BE2C (cell line): ENCODE measurements around the gene KCND2.

Source experiments
- DNase-seq: peaks from one replicate; pipeline ENCODE4 v3.0.0-alpha.2; 2020
- H3K27me3 ChIP-seq: fragments of 250-450 bp; sonication (Bioruptor Pico); 2 replicates; pipeline ENCODE4 v1.5.1; 2020; ENCODE audit warnings: mild to moderate bottlenecking
- H3K36me3 ChIP-seq: fragments of 250-450 bp; sonication (Bioruptor Pico); 2 replicates; pipeline ENCODE4 v1.5.1; 2020; ENCODE audit warnings: mild to moderate bottlenecking
- H3K4me1 ChIP-seq: fragments of 250-450 bp; sonication (Bioruptor Pico); 2 replicates; pipeline ENCODE4 v1.5.1; 2020
- H3K4me3 ChIP-seq: 2 replicates; pipeline ENCODE4 v1.5.1; 2011; ENCODE audit warnings: low read depth, low read length
- H3K9me3 ChIP-seq: fragments of 250-450 bp; sonication (Bioruptor Pico); 2 replicates; pipeline ENCODE4 v1.5.1; 2020
- TF ChIP-seq, protein P1 (sequence below): IDR thresholded peaks from 2 replicates; pipeline ENCODE4 v1.5.1; 2012; ENCODE audit warnings: mild to moderate bottlenecking, low read depth, low read length

KCND2 gene

DNA sequence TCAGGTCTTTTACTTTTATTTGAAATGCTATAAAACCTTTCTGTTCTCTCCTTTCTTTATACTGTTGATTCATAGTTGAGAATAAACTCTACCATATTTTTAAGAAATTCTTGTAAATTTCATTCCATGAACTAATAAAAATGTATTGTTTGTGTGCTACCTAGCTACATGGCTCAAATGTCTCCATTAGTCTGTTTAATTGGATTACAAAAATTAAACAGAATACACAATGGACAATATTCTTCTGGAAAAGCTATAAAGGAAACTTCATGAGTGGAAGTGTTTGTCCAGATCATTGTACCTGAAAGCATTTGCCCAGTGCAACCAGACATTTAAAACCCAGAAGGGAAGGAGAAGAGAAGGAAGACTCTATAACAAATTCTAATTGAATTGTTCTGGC lies 20.1 kb downstream of the KCND2 start:
- Histone ChIP-seq H3K4me1 (no peaks in the 10 kb centered on the region), H3K9me3 (no peaks in the 10 kb centered on the region), H3K36me3 (no peaks in the 10 kb centered on the region), H3K4me3 (no peak overlapping the region), H3K27me3 (no peaks in the 10 kb centered on the region)
- DNase-seq = no peak
- TF ChIP-seq, protein P1, sequence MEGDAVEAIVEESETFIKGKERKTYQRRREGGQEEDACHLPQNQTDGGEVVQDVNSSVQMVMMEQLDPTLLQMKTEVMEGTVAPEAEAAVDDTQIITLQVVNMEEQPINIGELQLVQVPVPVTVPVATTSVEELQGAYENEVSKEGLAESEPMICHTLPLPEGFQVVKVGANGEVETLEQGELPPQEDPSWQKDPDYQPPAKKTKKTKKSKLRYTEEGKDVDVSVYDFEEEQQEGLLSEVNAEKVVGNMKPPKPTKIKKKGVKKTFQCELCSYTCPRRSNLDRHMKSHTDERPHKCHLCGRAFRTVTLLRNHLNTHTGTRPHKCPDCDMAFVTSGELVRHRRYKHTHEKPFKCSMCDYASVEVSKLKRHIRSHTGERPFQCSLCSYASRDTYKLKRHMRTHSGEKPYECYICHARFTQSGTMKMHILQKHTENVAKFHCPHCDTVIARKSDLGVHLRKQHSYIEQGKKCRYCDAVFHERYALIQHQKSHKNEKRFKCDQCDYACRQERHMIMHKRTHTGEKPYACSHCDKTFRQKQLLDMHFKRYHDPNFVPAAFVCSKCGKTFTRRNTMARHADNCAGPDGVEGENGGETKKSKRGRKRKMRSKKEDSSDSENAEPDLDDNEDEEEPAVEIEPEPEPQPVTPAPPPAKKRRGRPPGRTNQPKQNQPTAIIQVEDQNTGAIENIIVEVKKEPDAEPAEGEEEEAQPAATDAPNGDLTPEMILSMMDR = no peak

DNA sequence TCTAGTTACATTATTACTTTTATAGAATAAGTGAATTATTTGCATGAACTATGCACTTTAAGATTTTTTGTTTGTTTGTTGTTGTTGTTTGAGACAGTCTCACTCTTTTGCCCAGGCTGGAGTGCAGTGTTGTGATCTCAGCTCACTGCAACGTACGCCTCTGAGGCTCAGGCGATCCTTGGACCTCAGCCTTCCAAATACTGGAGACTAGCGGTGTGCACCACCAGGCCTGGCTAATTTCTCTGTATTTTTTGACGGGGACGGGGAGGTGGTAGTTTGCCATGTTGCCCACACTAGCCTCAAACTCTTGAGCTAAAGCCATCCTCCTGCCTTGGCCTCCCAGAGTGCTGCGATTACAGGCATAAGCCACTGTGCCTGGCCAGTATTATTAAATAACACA lies 29.2 kb downstream of the KCND2 start:
- Histone ChIP-seq H3K4me1 (no peaks in the 10 kb centered on the region), H3K27me3 (no peaks in the 10 kb centered on the region), H3K4me3 (no peak overlapping the region), H3K9me3 (no peaks in the 10 kb centered on the region), H3K36me3 (no peaks in the 10 kb centered on the region)
- TF ChIP-seq, protein P1 = no peak
- no peak for DNase-seq

DNA sequence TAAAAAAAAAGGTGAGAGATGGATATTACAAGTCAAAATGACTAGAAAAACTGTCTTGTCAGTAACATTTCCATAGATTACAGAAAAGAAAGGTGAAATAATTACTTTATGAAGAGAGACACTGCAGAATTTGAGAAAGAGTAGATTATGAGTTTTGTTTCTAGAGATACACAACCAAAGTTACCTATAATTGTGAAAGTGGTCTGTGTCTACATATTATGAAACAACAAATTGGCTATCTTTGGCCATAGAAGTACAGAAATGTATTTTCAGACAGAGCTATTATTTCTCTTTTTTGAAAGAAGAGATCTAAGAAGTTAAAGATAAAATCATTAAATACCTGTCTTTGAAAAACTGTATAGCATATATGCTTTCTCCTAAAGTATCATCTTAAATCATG lies 30.1 kb downstream of the KCND2 start:
- DNase-seq = no peak
- Histone ChIP-seq H3K27me3 (no peaks in the 10 kb centered on the region), H3K36me3 (no peaks in the 10 kb centered on the region), H3K4me3 (no peak overlapping the region), H3K4me1 (no peaks in the 10 kb centered on the region), H3K9me3 (no peaks in the 10 kb centered on the region)
- TF ChIP-seq, protein P1 = no peak

DNA sequence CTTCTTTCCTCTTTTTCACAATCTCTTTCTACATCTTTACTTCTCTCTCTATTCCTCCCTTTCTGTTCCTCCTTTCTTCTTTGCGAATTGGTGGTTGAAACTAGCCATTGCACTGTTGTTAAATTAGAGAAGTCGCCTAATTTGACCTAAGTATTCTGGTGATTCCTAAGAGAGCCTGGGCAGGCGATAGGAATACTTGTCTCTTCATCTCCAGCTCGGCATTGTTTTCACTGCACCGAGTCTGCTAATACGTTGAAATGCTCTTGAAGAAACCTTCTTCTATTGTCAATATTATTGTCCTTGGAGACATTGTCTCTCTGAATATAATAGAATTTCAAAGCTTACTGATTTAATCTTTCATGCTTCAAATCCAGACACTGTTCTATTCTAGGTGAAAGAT lies 31.7 kb downstream of the KCND2 start:
- Histone ChIP-seq H3K36me3 (no peaks in the 10 kb centered on the region), H3K27me3 (no peaks in the 10 kb centered on the region), H3K9me3 (no peaks in the 10 kb centered on the region), H3K4me1 (no peaks in the 10 kb centered on the region), H3K4me3 (no peak overlapping the region)
- TF ChIP-seq, protein P1 = no peak
- DNase-seq = no peak

DNA sequence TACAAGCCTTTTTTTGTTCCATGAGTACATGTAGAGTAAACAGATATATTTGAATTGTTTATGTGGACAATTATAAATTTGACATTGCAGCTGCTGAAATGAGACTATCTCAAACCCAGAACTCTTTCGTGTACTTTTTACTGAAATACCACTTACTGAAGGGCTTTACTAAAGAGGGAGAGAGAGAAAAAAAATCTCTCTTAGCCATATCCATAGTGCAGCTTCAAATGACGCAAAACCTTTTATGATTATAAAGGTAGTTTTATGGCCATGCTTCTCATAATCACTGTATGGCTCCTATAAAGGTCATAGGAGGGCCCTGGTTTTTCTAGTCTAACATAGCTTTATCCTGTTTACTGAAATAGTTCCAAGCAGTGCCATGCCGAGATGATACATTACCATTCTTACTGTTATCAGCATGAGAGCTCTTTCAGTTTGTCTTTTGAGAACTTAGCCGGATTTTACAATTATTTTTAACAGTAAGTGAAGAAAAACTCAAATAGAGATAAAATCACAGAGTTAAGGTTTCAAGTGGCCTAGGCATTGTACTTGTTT lies 35.1 kb downstream of the KCND2 start:
- Histone ChIP-seq H3K9me3 (no peaks in the 10 kb centered on the region), H3K36me3 (no peaks in the 10 kb centered on the region), H3K27me3 (no peaks in the 10 kb centered on the region), H3K4me3 (no peak overlapping the region), H3K4me1 (no peaks in the 10 kb centered on the region)
- TF ChIP-seq, protein P1 = no peak
- DNase-seq = no peak

DNA sequence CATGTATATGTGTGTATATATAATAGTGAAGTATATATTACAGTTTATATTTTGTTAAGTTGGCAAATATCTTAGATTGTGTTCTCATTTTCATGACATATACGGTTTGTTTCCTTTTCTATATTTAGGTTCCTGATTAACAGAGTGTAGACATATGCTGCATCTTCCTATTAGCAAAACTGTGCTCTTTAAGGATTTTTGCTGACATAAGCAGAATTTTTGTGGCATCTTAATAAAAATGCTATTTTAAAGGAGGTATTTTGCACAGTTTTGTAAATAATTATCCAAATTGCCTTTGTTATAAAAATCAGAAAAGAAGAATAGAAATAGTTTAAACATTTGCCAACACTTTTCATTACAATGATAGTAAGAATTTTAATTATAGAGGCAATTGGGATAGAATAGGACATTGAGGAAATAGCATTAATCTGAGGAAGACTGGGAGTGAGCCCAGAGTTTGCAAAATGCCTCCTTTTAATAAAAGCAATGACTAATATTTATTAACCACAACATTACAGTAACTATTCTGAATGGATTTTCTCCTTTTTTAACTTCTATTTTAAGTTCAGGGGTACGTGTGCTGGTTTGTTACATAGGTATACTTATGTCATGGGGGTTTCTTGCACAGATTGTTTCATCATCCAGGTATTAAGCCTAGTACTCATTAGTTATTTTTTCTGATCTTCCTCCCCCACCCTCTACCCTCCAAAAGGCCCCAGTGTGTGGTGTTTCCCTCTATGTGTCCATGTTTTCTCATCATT lies 38.2 kb downstream of the KCND2 start:
- Histone ChIP-seq H3K36me3 (no peaks in the 10 kb centered on the region), H3K9me3 (no peaks in the 10 kb centered on the region), H3K4me1 (no peaks in the 10 kb centered on the region), H3K27me3 (no peaks in the 10 kb centered on the region), H3K4me3 (no peak overlapping the region)
- no peak for DNase-seq
- TF ChIP-seq, protein P1 = no peak
